Measurements from ENCODE around the gene PTGDS. TPM values are rescaled to one million over a fixed set of nuclear protein-coding genes. Genes with fewer than 3 reads are reported as not detected.

The PTGDS gene
- total RNA-seq, 1 experiment from 2014 or later = 2.2 TPM

GRCh38 chr9:136973618-136974617, 3.4 kb upstream of the PTGDS start:
- no peaks in the 10 kb centered on the region for H3K36me3 Mint-ChIP-seq
- TF ChIP-seq ZNF396 (CRISPR knock-in tag; IDR thresholded peaks at IDR 0.05; ENCODE audit: borderline replicate concordance) (no peak), E2F5 (CRISPR knock-in tag; IDR thresholded peaks at IDR 0.05) (no peak), USF1 (CRISPR knock-in tag; IDR thresholded peaks at IDR 0.05) (no peak), GTF2I (CRISPR knock-in tag; conservative IDR thresholded peaks at IDR 0.05) (no peak), ZNF423 (CRISPR knock-in tag; IDR thresholded peaks at IDR 0.05) (no peak), NR2C2 (CRISPR knock-in tag; IDR thresholded peaks at IDR 0.05) (no peak), JUN (CRISPR knock-in tag; IDR thresholded peaks at IDR 0.05) (no peak), EMX1 (CRISPR knock-in tag; IDR thresholded peaks at IDR 0.05) (no peak), FOXK1 (CRISPR knock-in tag; IDR thresholded peaks at IDR 0.05) (no peak), E2F4 (CRISPR knock-in tag; IDR thresholded peaks at IDR 0.05; ENCODE audit: borderline replicate concordance, low read depth) (no peak), ZNF121 (CRISPR knock-in tag; IDR thresholded peaks at IDR 0.05) (no peak), RORB (CRISPR knock-in tag; IDR thresholded peaks at IDR 0.05) (no peak), ZNF263 (CRISPR knock-in tag; IDR thresholded peaks at IDR 0.05; ENCODE audit: low read depth) (no peak)
- TF ChIP-seq, protein P1, sequence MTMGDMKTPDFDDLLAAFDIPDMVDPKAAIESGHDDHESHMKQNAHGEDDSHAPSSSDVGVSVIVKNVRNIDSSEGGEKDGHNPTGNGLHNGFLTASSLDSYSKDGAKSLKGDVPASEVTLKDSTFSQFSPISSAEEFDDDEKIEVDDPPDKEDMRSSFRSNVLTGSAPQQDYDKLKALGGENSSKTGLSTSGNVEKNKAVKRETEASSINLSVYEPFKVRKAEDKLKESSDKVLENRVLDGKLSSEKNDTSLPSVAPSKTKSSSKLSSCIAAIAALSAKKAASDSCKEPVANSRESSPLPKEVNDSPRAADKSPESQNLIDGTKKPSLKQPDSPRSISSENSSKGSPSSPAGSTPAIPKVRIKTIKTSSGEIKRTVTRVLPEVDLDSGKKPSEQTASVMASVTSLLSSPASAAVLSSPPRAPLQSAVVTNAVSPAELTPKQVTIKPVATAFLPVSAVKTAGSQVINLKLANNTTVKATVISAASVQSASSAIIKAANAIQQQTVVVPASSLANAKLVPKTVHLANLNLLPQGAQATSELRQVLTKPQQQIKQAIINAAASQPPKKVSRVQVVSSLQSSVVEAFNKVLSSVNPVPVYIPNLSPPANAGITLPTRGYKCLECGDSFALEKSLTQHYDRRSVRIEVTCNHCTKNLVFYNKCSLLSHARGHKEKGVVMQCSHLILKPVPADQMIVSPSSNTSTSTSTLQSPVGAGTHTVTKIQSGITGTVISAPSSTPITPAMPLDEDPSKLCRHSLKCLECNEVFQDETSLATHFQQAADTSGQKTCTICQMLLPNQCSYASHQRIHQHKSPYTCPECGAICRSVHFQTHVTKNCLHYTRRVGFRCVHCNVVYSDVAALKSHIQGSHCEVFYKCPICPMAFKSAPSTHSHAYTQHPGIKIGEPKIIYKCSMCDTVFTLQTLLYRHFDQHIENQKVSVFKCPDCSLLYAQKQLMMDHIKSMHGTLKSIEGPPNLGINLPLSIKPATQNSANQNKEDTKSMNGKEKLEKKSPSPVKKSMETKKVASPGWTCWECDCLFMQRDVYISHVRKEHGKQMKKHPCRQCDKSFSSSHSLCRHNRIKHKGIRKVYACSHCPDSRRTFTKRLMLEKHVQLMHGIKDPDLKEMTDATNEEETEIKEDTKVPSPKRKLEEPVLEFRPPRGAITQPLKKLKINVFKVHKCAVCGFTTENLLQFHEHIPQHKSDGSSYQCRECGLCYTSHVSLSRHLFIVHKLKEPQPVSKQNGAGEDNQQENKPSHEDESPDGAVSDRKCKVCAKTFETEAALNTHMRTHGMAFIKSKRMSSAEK (CRISPR knock-in tag; IDR thresholded peaks at IDR 0.05; ENCODE audit: borderline replicate concordance) = no peak
- TF ChIP-seq, protein P2, sequence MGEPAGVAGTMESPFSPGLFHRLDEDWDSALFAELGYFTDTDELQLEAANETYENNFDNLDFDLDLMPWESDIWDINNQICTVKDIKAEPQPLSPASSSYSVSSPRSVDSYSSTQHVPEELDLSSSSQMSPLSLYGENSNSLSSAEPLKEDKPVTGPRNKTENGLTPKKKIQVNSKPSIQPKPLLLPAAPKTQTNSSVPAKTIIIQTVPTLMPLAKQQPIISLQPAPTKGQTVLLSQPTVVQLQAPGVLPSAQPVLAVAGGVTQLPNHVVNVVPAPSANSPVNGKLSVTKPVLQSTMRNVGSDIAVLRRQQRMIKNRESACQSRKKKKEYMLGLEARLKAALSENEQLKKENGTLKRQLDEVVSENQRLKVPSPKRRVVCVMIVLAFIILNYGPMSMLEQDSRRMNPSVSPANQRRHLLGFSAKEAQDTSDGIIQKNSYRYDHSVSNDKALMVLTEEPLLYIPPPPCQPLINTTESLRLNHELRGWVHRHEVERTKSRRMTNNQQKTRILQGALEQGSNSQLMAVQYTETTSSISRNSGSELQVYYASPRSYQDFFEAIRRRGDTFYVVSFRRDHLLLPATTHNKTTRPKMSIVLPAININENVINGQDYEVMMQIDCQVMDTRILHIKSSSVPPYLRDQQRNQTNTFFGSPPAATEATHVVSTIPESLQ (CRISPR knock-in tag; IDR thresholded peaks at IDR 0.05) = no peak
- TF ChIP-seq, protein P3, sequence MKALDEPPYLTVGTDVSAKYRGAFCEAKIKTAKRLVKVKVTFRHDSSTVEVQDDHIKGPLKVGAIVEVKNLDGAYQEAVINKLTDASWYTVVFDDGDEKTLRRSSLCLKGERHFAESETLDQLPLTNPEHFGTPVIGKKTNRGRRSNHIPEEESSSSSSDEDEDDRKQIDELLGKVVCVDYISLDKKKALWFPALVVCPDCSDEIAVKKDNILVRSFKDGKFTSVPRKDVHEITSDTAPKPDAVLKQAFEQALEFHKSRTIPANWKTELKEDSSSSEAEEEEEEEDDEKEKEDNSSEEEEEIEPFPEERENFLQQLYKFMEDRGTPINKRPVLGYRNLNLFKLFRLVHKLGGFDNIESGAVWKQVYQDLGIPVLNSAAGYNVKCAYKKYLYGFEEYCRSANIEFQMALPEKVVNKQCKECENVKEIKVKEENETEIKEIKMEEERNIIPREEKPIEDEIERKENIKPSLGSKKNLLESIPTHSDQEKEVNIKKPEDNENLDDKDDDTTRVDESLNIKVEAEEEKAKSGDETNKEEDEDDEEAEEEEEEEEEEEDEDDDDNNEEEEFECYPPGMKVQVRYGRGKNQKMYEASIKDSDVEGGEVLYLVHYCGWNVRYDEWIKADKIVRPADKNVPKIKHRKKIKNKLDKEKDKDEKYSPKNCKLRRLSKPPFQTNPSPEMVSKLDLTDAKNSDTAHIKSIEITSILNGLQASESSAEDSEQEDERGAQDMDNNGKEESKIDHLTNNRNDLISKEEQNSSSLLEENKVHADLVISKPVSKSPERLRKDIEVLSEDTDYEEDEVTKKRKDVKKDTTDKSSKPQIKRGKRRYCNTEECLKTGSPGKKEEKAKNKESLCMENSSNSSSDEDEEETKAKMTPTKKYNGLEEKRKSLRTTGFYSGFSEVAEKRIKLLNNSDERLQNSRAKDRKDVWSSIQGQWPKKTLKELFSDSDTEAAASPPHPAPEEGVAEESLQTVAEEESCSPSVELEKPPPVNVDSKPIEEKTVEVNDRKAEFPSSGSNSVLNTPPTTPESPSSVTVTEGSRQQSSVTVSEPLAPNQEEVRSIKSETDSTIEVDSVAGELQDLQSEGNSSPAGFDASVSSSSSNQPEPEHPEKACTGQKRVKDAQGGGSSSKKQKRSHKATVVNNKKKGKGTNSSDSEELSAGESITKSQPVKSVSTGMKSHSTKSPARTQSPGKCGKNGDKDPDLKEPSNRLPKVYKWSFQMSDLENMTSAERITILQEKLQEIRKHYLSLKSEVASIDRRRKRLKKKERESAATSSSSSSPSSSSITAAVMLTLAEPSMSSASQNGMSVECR (CRISPR knock-in tag; IDR thresholded peaks at IDR 0.05; ENCODE audit: borderline replicate concordance) = no peak
- CTCF ChIA-PET = interaction anchor here (0.5 to 6.2 kb wide), 10 partner anchors 9 to 189 kb away, joined by 3 to 117 read pairs (median 5); no protein-coding TSS in a partner anchor
- DNase-seq (ENCODE audit: low spot score) = no peak
- no peak overlapping the region for H3K27ac Mint-ChIP-seq
- POLR2A ChIA-PET = no interaction called here
- no peaks in the 10 kb centered on the region for H3K9me3 Mint-ChIP-seq
- no peak overlapping the region for H3K4me3 Mint-ChIP-seq
- H3K4me1 Mint-ChIP-seq = peaks cover 3% of the 10 kb centered on the region; the same call in 1 of the 2 replicates
- no peak for ATAC-seq
- peaks cover 3% of the 10 kb centered on the region; the same call in 1 of the 2 replicates for H3K27me3 Mint-ChIP-seq (ENCODE audit: low read depth)
